ENCODE results near the gene LAX1.
"Not testable (repeated sequence)": the region's sequence is repeated elsewhere in the genome, so short reads cannot be mapped to it uniquely, and the experiment has no call there.

Gene LAX1

GRCh38 chr1:203769505-203770343 lies 4.7 kb downstream of the LAX1 start:
- peak; percentile 95 for DNase-seq

DNA sequence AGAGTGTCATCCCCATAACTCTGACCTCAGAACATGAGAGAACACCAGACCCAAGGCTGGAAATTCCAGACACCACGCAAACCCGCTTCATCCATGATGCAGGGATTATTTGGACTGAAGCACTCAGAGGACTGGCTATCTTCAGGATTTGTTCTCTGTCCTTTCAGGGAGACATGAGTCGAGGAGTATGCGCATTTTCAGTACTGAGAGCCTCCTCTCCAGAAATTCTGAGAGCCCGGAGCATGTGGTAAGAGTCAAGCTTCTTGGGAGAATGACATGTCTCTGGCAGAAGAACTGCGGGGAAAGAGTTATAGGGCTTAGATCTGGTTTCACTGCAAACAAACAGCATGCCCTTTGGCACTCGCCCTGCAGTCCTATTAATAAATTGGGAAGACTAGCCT lies 6.9 kb downstream of the LAX1 start:
- no peak for DNase-seq

DNA sequence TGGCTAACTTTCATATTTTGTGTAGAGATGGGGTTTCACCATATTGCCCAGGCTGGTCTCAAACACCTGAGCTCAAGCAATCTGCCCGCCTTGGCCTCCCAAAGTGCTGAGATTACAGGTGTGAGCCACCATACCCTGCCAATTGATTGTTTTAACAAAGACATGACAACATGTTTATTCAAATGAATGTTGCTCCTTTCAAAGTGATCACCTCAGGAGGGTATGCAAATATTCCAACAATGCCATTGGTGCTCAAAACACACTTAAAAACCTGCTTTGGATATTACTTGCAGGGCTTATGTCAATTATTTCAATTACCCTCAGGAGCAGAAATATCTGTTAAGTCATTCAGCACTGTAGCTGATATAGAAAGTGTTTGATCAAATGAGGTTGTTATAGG lies 7.9 kb downstream of the LAX1 start:
- DNase-seq: no peak

GRCh38 chr1:203776636-203777035 lies 11.7 kb downstream of the LAX1 start:
- no peak for DNase-seq

DNA sequence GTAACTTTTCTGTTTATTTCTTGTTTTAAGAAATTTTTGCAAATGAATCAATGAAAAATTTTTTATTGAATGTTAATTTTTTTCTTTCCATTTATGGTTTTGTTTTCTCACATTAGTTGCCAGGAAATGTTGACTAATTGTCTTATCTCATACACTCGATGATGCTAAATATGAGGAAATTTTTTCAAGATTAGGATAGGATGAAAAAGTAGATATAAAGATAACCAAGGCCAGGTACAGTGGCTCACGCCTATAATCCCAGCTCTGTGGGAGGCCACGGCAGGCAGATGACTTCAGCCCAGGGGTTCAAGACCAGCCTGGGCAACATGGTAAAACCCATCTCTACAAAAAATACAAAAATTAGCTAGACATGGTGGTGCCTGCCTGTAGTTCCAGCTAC lies 12.6 kb downstream of the LAX1 start:
- DNase-seq: no peak

GRCh38 chr1:203778146-203778545 lies 13.2 kb downstream of the LAX1 start:
- DNase-seq: no peak

GRCh38 chr1:203778789-203779188 lies 13.8 kb downstream of the LAX1 start:
- DNase-seq: no peak

- DNase-seq: no peak
Measured at GRCh38 chr1:203781962-203782361, 17.0 kb downstream of the LAX1 start.

- DNase-seq: no peak
Measured at GRCh38 chr1:203789966-203790365, 25.0 kb downstream of the LAX1 start.

- DNase-seq: no peak
Measured at GRCh38 chr1:203791498-203791897, 26.5 kb downstream of the LAX1 start.

- DNase-seq: no peak
Measured at GRCh38 chr1:203792486-203792885, 27.5 kb downstream of the LAX1 start.

DNA sequence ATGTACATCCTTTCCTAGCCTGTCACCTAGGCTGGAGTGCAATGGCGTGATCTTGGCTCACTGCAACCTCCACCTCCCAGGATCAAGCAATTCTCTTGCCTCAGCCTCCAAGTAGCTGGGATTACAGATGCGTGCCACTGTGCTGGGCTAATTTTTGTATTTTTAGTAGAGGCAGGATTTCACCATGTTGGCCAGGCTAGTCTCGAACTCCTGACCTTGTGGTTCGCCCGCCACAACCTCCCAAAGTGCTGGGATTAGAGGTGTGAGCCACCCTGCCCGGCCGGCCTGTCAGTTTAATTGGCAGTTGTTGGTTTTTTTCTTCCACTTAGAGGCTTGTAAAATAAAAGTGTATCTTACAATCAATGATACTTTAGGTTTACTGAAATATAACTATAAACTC lies 28.6 kb downstream of the LAX1 start:
- DNase-seq: not testable (repeated sequence)

GRCh38 chr1:203794764-203795440 lies 29.9 kb downstream of the LAX1 start:
- DNase-seq: no peak

GRCh38 chr1:203795441-203796235 lies 30.7 kb downstream of the LAX1 start, which contains the start of the genes ZBED6 and ZC3H11A:
ZBED6 (plus strand) TSS chr1:203795623; CDS start chr1:203797523, 1,900 bp downstream.
ZC3H11A (plus strand) TSS chr1:203795623; CDS start chr1:203817071, 21,448 bp downstream.
- DNase-seq: peak; percentile 99

DNA sequence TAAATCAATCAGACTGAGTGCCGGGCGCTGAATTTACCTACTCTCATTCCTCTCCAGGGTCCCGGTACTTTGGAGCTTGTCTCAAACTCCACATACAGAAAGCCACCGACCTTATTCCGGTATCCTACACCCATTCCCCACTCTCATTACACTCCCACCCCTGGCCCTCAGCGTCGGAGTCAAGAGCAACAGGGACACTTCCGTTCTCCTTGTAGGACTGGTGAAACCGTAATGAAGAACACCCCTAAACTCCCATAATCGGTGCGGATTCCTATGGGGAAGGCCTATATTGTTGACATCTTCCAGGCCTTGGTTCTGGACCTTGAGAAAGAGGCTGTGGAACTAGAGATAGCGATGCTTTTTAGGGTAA lies 31.2 kb downstream of the LAX1 start:
- no peak for DNase-seq

- no peak for DNase-seq
Measured at GRCh38 chr1:203797216-203797615, 32.2 kb downstream of the LAX1 start.

GRCh38 chr1:203797948-203798655 lies 33.1 kb downstream of the LAX1 start:
- DNase-seq: no peak

- no peak for DNase-seq
Measured at GRCh38 chr1:203799157-203799556, 34.2 kb downstream of the LAX1 start.

DNA sequence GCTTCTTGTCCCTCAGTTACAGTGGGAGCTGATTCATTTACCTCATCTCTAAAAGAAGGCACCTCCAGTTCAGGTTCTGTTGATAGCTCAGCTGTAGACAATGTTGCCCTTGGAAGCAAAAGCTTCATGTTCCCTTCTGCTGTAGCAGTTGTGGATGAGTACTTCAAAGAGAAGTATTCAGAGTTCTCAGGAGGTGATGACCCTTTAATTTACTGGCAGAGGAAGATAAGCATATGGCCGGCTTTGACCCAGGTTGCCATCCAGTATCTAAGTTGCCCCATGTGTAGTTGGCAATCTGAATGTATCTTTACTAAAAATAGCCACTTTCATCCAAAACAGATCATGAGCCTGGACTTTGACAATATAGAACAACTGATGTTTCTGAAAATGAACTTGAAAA lies 35.0 kb downstream of the LAX1 start:
- DNase-seq: no peak

DNA sequence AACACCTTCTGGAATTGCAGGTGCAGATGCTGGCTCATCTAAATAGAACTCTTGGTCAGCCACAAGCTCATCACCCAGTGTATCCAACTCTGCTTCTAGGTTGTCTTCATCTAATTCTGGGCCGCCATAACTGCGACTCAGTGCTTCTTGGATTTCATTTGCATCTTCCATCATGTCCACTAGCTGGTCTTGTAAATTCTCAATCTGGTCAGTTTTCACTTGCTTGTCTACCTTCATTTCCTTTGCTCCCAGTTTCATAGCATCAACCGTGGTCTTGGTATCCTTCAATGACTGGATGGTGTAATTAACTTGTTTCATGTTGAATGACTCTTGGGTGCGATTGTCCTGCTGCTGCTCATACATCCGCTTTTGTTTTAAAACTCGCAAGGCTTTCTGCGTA lies 40.7 kb downstream of the LAX1 start:
- DNase-seq: no peak

GRCh38 chr1:203807196-203807595 lies 42.2 kb downstream of the LAX1 start:
- DNase-seq: no peak

- DNase-seq: no peak
Measured at GRCh38 chr1:203813581-203814341, 48.8 kb downstream of the LAX1 start.
